Measurements from ENCODE around the gene MSLN. TPM values are rescaled to one million over a fixed set of nuclear protein-coding genes. Genes with fewer than 3 reads are reported as not detected.

MSLN gene
- total and polyA plus RNA-seq, 9 of the 15 experiments (the other 6 are each of a cell fraction or from before 2014, with no cell fraction given) = not detected

DNA sequence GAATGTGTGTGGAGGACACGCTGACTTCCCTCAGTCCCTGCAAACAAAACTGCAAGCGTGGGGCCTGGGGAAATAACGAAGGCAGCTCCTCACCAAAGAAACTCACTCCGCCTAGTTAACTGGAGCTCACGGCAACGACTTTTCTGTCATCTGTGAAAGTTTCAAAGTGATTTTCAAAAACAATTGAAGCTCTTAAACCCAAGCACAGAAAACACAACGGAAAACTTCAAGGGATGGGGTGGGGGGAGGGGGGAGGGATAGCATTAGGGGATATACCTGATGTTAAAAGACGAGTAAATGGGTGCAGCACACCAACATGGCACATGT is 43.2 kb downstream of the MSLN start (continued):
- TF ChIP-seq CBX2 (IDR thresholded peaks at IDR 0.05; ENCODE audit: insufficient read depth, low read length, poor library complexity, severe bottlenecking) = no peak
- no peak for TF ChIP-seq SRSF3 (IDR thresholded peaks at IDR 0.05; ENCODE audit: insufficient read depth, low read length)
- no peak for TF ChIP-seq BHLHE40 (IDR thresholded peaks at IDR 0.05; ENCODE audit: low read length)
- no peak for TF ChIP-seq RBM15 (IDR thresholded peaks at IDR 0.05; ENCODE audit: insufficient read depth, low read length)
- TF ChIP-seq ZNF41 (CRISPR knock-in tag; conservative IDR thresholded peaks at IDR 0.05) = no peak

DNA sequence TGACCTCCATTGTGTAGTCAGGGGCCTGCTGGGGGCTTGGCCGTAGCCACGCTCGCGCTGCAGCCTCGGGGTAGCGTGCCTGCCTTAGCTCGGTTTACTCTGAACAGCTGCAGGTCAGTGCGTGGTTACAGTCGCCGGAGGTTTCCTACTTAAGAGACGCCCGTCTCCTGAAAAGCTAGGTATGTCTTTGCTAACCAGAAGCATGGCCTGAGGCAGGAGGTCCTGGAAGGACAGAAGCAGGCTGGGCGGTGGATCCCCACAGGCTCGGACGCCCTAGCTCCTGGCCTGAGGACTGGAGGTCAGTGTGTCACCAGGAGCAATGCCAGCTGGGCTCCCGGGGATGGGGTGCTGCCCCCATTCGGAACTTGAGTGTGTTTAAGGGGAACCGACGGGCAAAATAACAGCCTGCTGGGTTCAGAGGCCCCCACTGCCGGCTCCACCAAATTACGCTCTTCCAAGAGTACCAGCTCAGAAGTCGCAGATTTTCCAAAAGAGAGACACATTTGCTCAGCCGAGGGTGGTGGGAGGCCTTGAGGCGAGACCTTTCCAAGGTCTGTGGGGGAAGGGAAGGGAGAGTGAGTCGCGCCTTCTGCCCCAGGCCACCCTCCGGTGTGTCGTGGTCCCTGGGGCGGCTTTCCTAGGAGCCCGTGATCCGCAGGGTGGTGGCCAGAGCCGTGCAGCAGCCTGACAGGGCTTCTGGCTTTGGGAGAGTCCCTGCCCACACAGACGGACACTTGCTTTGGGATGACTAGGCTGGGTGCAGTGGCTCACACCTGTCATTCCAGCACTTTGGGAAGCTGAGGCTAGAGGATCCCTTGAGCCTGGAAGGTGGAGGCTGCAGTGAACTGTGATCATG is 43.9 kb downstream of the MSLN start:
- Histone ChIP-seq H2AFZ (ENCODE audit: low read depth, low read length) (no peak overlapping the region), H3K4me1 (replicated peaks in 1 of 2; ENCODE audit: control insufficient read depth in 2 of 2, insufficient read depth in 2 of 2, low read length in 2 of 2) (peaks cover 4 to 86% of the 10 kb centered on the region in 2 experiments; a peak in 4 of 5 replicates), H3K4me2 (ENCODE audit: insufficient read depth, low read length) (no peak overlapping the region), H3K4me3 (no peak overlapping the region), H3K9me3 (replicated peaks; ENCODE audit: control insufficient read depth, insufficient read depth, low read depth, low read length) (no peaks in the 10 kb centered on the region), H3K27ac (ENCODE audit: extremely low read depth, low read depth, low read length) (no peak overlapping the region), H3K79me2 (ENCODE audit: control insufficient read depth, insufficient read depth, low read length) (peaks cover 6% of the 10 kb centered on the region; the same call in 2 of the 3 replicates), H3K9me1 (ENCODE audit: control insufficient read depth, insufficient read depth, low read length) (no peaks in the 10 kb centered on the region), H3K36me3 (ENCODE audit: control insufficient read depth, insufficient read depth, low read length) (no peaks in the 10 kb centered on the region), H3K9ac (ENCODE audit: insufficient read depth in 1 of 2, low read depth in 2 of 2, low read length in 2 of 2) (peak overlapping the region in 1 of 2 experiments; percentile 68; a peak in 1 of 4 replicates), H3K27me3 (ENCODE audit: control insufficient read depth in 2 of 2, insufficient read depth in 2 of 2, low read length in 2 of 2) (no peaks in the 10 kb centered on the region), H4K20me1 (replicated peaks; ENCODE audit: control insufficient read depth, insufficient read depth, low read length) (peaks cover 8% of the 10 kb centered on the region)
- intact Hi-C loops (cut with micrococcal nuclease) (loop anchor here (5.0 kb wide), 1 partner anchor 92 kb away; no protein-coding TSS in a partner anchor), in situ Hi-C loops (cut with MboI) (no loop called here)
- POLR2A ChIA-PET = interaction anchor here (0.6 to 1.0 kb wide), 3 partner anchors 22 to 769 kb away, joined by 3 read pairs; no protein-coding TSS in a partner anchor
- no TSS peak for BruUV-seq (replicated peaks)
- DNase-seq (ENCODE audit: extremely low read depth in 1 of 4, low spot score in 3 of 4) = no peak
- WGBS (ENCODE audit: insufficient coverage, low coverage, missing lambda C conversion rate) = 36% methylated on average over 30 of the region's 33 CpGs
- no peak for ATAC-seq
- CTCF ChIA-PET (ENCODE audit: low intra/inter-chr PET ratio) = no interaction called here
- TF ChIP-seq POLR2G (IDR thresholded peaks at IDR 0.05; ENCODE audit: low read depth, low read length) = peak; percentile 62
- peak; percentile 56 for TF ChIP-seq RBM22 (IDR thresholded peaks at IDR 0.05; ENCODE audit: low read depth, low read length, poor library complexity, severe bottlenecking)
- TF ChIP-seq RBFOX2 (IDR thresholded peaks at IDR 0.05; ENCODE audit: low read depth, low read length) = peak; percentile 36; the same call in 1 of the 2 replicates
- no peak for TF ChIP-seq BRD9 (IDR thresholded peaks at IDR 0.05; ENCODE audit: low read depth, partially characterized antibody)
- no peak for TF ChIP-seq YY1 (IDR thresholded peaks at IDR 0.05; ENCODE audit: borderline replicate concordance in 1 of 3, control insufficient read depth in 1 of 3, extremely low read depth in 1 of 3, insufficient read depth in 3 of 3, insufficient read length in 1 of 3, insufficient replicate concordance in 2 of 3, low read depth in 1 of 3, low read length in 2 of 3)
- TF ChIP-seq POLR2A (conservative IDR thresholded peaks at IDR 0.05) = peak; percentile 8; the same call in 1 of the 2 replicates
- no peak for FAIRE-seq
